HG02610 (cell line): ENCODE measurements around the gene QRFP.

Experiments used
- ATAC-seq: cut with Tn5 transposase; IDR thresholded peaks from one replicate; pipeline ENCODE4 v1.9.1; 2021; ENCODE audit warnings: mild to moderate bottlenecking, moderate library complexity; ENCODE audit not compliant: unreplicated experiment

The QRFP gene

GRCh38 chr9:130896233-130897014, at the start of gene QRFP:
Gene QRFP (minus strand): TSS chr9:130896812. CDS start chr9:130893838, 2,974 bp downstream.
- ATAC-seq, result no peak

- no peak for ATAC-seq
Observed at GRCh38 chr9:130945173-130945572, 48.6 kb upstream of the QRFP start.

GRCh38 chr9:130944510-130945058, 48.0 kb upstream of the QRFP start:
- no peak for ATAC-seq

GRCh38 chr9:130943777-130944176, 47.2 kb upstream of the QRFP start:
- no peak for ATAC-seq

- no peak for ATAC-seq
Observed at GRCh38 chr9:130943221-130943620, 46.6 kb upstream of the QRFP start.

GRCh38 chr9:130942679-130943078, 46.1 kb upstream of the QRFP start:
- no peak for ATAC-seq

GRCh38 chr9:130942084-130942483, 45.5 kb upstream of the QRFP start:
- no peak for ATAC-seq

GRCh38 chr9:130940693-130941576, 44.3 kb upstream of the QRFP start:
- ATAC-seq, result peak; percentile 49

- ATAC-seq, result no peak
Observed at GRCh38 chr9:130940027-130940549, 43.5 kb upstream of the QRFP start.

- ATAC-seq, result no peak
Observed at GRCh38 chr9:130939405-130940026, 42.9 kb upstream of the QRFP start.

- ATAC-seq, result no peak
Observed at GRCh38 chr9:130938652-130939404, 42.2 kb upstream of the QRFP start, which contains the start of gene FIBCD1. Gene FIBCD1 (minus strand): TSS chr9:130939247. CDS start chr9:130938607, 640 bp downstream.

- ATAC-seq, result no peak
Observed at GRCh38 chr9:130938184-130938651, 41.6 kb upstream of the QRFP start.

GRCh38 chr9:130937146-130938076, 40.8 kb upstream of the QRFP start:
- no peak for ATAC-seq

GRCh38 chr9:130936285-130937117, 39.9 kb upstream of the QRFP start:
- no peak for ATAC-seq

- ATAC-seq, result no peak
Observed at GRCh38 chr9:130935648-130936271, 39.1 kb upstream of the QRFP start.

GRCh38 chr9:130934702-130935647, 38.4 kb upstream of the QRFP start:
- ATAC-seq, result no peak
